H9 (cell line): ENCODE measurements around the gene JMJD8. TPM values are rescaled to one million over a fixed set of nuclear protein-coding genes. Genes with fewer than 3 reads are reported as not detected.

Source experiments
- DNase-seq: peaks from one replicate; pipeline ENCODE4 v3.0.0-alpha.2; 2017
- H2AFZ ChIP-seq: one replicate; pipeline ENCODE4 v1.6.1; 2013; ENCODE audit warnings: mild to moderate bottlenecking, low read length, control low read depth, moderate library complexity
- H2AK5ac ChIP-seq: 2 replicates; pipeline ENCODE4 v1.6.1; 2013; ENCODE audit warnings: low read length, control low read depth, mixed read lengths; ENCODE audit not compliant: insufficient read length
- H2BK120ac ChIP-seq: one replicate; pipeline ENCODE4 v1.6.1; 2013; ENCODE audit warnings: low read depth, mild to moderate bottlenecking, low read length, control low read depth, inconsistent platforms; ENCODE audit not compliant: poor library complexity, severe bottlenecking
- H2BK12ac ChIP-seq: 2 replicates; pipeline ENCODE4 v1.6.1; 2013; ENCODE audit warnings: low read length, control low read depth, mixed read lengths, low read depth; ENCODE audit not compliant: insufficient read length
- H2BK15ac ChIP-seq: 2 replicates; pipeline ENCODE4 v1.6.1; 2013; ENCODE audit warnings: low read depth, low read length, control low read depth
- H2BK20ac ChIP-seq: one replicate; pipeline ENCODE4 v1.6.1; 2013; ENCODE audit warnings: low read depth, mild to moderate bottlenecking, low read length, control low read depth, inconsistent platforms; ENCODE audit not compliant: poor library complexity, severe bottlenecking
- H2BK5ac ChIP-seq: 2 replicates; pipeline ENCODE4 v1.6.1; 2013; ENCODE audit warnings: low read length, control low read depth, mixed read lengths; ENCODE audit not compliant: insufficient read length
- H3K14ac ChIP-seq: 2 replicates; pipeline ENCODE4 v1.6.1; 2013; ENCODE audit warnings: low read length, control low read depth; ENCODE audit not compliant: insufficient read depth
- H3K18ac ChIP-seq: 2 replicates; pipeline ENCODE4 v1.6.1; 2013; ENCODE audit warnings: low read depth, mild to moderate bottlenecking, mixed read lengths, low read length, control low read depth; ENCODE audit not compliant: insufficient read length
- H3K23ac ChIP-seq: 2 replicates; pipeline ENCODE4 v1.6.1; 2013; ENCODE audit warnings: low read length, control low read depth, mixed read lengths, low read depth; ENCODE audit not compliant: insufficient read length
- H3K23me2 ChIP-seq: 2 replicates; pipeline ENCODE4 v1.6.1; 2013; ENCODE audit warnings: low read depth, mild to moderate bottlenecking, mixed read lengths, low read length, control low read depth; ENCODE audit not compliant: insufficient read length, poor library complexity, severe bottlenecking
- H3K27ac ChIP-seq: 2 replicates; pipeline ENCODE4 v1.5.1; 2013; ENCODE audit warnings: low read length, control low read depth, mixed read lengths, low read depth; ENCODE audit not compliant: insufficient read length
- H3K27me3 ChIP-seq: 2 replicates; pipeline ENCODE4 v1.6.1; 2013; ENCODE audit warnings: low read length, control low read depth, inconsistent platforms; ENCODE audit not compliant: insufficient read depth
- H3K4ac ChIP-seq: 2 replicates; pipeline ENCODE4 v1.6.1; 2013; ENCODE audit warnings: low read depth, mild to moderate bottlenecking, control low read depth, inconsistent platforms, low read length, moderate library complexity
- H3K4me1 ChIP-seq: 2 replicates; pipeline ENCODE4 v1.6.1; 2013; ENCODE audit warnings: low read length, control low read depth, inconsistent platforms; ENCODE audit not compliant: insufficient read depth
- H3K4me2 ChIP-seq: 2 replicates; pipeline ENCODE4 v1.6.1; 2013; ENCODE audit warnings: low read length, control low read depth, mixed read lengths; ENCODE audit not compliant: insufficient read length, insufficient read depth
- H3K56ac ChIP-seq: 2 replicates; pipeline ENCODE4 v1.6.1; 2013; ENCODE audit warnings: low read depth, mild to moderate bottlenecking, mixed read lengths, low read length, control low read depth; ENCODE audit not compliant: insufficient read length
- H3K79me1 ChIP-seq: 2 replicates; pipeline ENCODE4 v1.6.1; 2013; ENCODE audit warnings: low read depth, mild to moderate bottlenecking, moderate library complexity, low read length, control low read depth, inconsistent platforms; ENCODE audit not compliant: insufficient read depth, poor library complexity, severe bottlenecking
- H3K79me2 ChIP-seq: 2 replicates; pipeline ENCODE4 v1.6.1; 2013; ENCODE audit warnings: low read length, control low read depth, inconsistent platforms; ENCODE audit not compliant: insufficient read depth
- H3K9ac ChIP-seq: 2 replicates; pipeline ENCODE4 v1.6.1; 2013; ENCODE audit warnings: low read length, control low read depth, mixed read lengths; ENCODE audit not compliant: insufficient read length; ENCODE audit errors: extremely low read depth
- H3K9me3 ChIP-seq: one replicate; pipeline ENCODE4 v1.6.1; 2013; ENCODE audit warnings: low read depth, low read length, inconsistent platforms; ENCODE audit not compliant: control insufficient read depth
- H3T11ph ChIP-seq: one replicate; pipeline ENCODE4 v1.6.1; 2013; ENCODE audit warnings: mild to moderate bottlenecking, low read length, control low read depth, inconsistent platforms
- H4K20me1 ChIP-seq: one replicate; pipeline ENCODE4 v1.6.1; 2013; ENCODE audit not compliant: control insufficient read depth, insufficient read length, insufficient read depth
- H4K5ac ChIP-seq: 2 replicates; pipeline ENCODE4 v1.6.1; 2013; ENCODE audit warnings: low read depth, mild to moderate bottlenecking, mixed read lengths, low read length, control low read depth; ENCODE audit not compliant: insufficient read length
- H4K8ac ChIP-seq: replicated peaks from 2 replicates; pipeline ENCODE4 v1.6.1; 2013; ENCODE audit warnings: low read length, control low read depth, mixed read lengths, low read depth; ENCODE audit not compliant: insufficient read length
- H4K91ac ChIP-seq: 2 replicates; pipeline ENCODE4 v1.6.1; 2013; ENCODE audit warnings: low read depth, mild to moderate bottlenecking, moderate library complexity, mixed read lengths, low read length, control low read depth; ENCODE audit not compliant: insufficient read length
- H3K27ac Mint-ChIP-seq, 3 experiments: 2 replicates in 2 of 3; 3 replicates in 1 of 3; pipeline ENCODE4 v1.8.0; 2020 to 2021; ENCODE audit warnings: mixed read lengths in 3 of 3, mild to moderate bottlenecking in 1 of 3, moderate library complexity in 1 of 3
- H3K27me3 Mint-ChIP-seq: 2 replicates; pipeline ENCODE4 v1.8.0; 2021; ENCODE audit warnings: low read depth, mild to moderate bottlenecking, moderate library complexity, mixed read lengths
- H3K36me3 Mint-ChIP-seq, 3 experiments: 2 replicates in 2 of 3; 3 replicates in 1 of 3; pipeline ENCODE4 v1.8.0; 2020 to 2021; ENCODE audit warnings: low read depth in 3 of 3, mixed read lengths in 3 of 3; ENCODE audit not compliant: insufficient read depth in 1 of 3
- H3K4me1 Mint-ChIP-seq, 2 experiments: 2 replicates each; pipeline ENCODE4 v1.8.0; 2020; ENCODE audit warnings: mixed read lengths in 2 of 2
- H3K4me3 Mint-ChIP-seq, 2 experiments: 2 replicates in 1 of 2; 3 replicates in 1 of 2; pipeline ENCODE4 v1.8.0; 2020 to 2021; ENCODE audit warnings: mild to moderate bottlenecking in 2 of 2, mixed read lengths in 2 of 2, moderate library complexity in 1 of 2
- H3K9me3 Mint-ChIP-seq, 2 experiments: 2 replicates in 1 of 2; 3 replicates in 1 of 2; pipeline ENCODE4 v1.8.0; 2020; ENCODE audit warnings: mild to moderate bottlenecking in 2 of 2, mixed read lengths in 2 of 2, moderate library complexity in 1 of 2
- WGBS: extraction: QIAGEN DNeasy Blood & Tissue Kit; methylation state at CpG from one replicate; pipeline ENCODE4 v1.1.7; 2013; ENCODE audit warnings: missing lambda C conversion rate, low lambda C conversion rate, mixed read lengths; ENCODE audit not compliant: insufficient read length; ENCODE audit errors: extremely low coverage; 5-methylcytosine and 5-hydroxymethylcytosine counted together
- total RNA-seq: library from RNA; stranded (reverse); gene quantifications from 2 replicates; pipeline ENCODE4 v1.2.1, GENCODE V29; 2021
- TF ChIP-seq, protein P1 (sequence below): fragments of 200-600 bp; sonication (generic); conservative IDR thresholded peaks from 3 replicates; pipeline ENCODE4 v1.8.0; 2021; ENCODE audit warnings: antibody characterized with exemption, mild to moderate bottlenecking

Gene JMJD8
- total RNA-seq, 1 experiment from 2014 or later: 52.7 TPM

- Histone ChIP-seq H2BK12ac (no peak overlapping the region), H2AK5ac (no peak overlapping the region), H3K18ac (peak overlapping the region; percentile 50), H4K91ac (no peak overlapping the region), H3K23ac (no peak overlapping the region), H3K23me2 (no peaks in the 10 kb centered on the region), H3K4ac (no peak overlapping the region), H3T11ph (no peak overlapping the region), H4K8ac (no peak overlapping the region), H2BK15ac (no peak overlapping the region; the same call in 1 of the 2 replicates), H2AFZ (no peak overlapping the region), H3K79me1 (no peaks in the 10 kb centered on the region), H4K20me1 (no peaks in the 10 kb centered on the region), H3K4me2 (no peak overlapping the region), H2BK120ac (no peak overlapping the region), H3K9ac (no peak overlapping the region), H3K4me1 (no peaks in the 10 kb centered on the region; the same call in 1 of the 2 replicates), H3K56ac (no peak overlapping the region), H2BK20ac (no peak overlapping the region), H2BK5ac (no peak overlapping the region), H4K5ac (no peak overlapping the region), H3K79me2 (no peaks in the 10 kb centered on the region), H3K27me3 (no peaks in the 10 kb centered on the region), H3K27ac (no peak overlapping the region), H3K9me3 (no peaks in the 10 kb centered on the region), H3K14ac (no peak overlapping the region)
- Mint-ChIP-seq H3K9me3 (no peaks in the 10 kb centered on the region), H3K27me3 (no peaks in the 10 kb centered on the region), H3K27ac (no peak overlapping the region), H3K4me3 (peak overlapping the region in 1 of 2 experiments; percentile 62; a peak in 1 of 5 replicates), H3K4me1 (peaks cover 0 to 5% of the 10 kb centered on the region in 2 experiments; a peak in 2 of 4 replicates), H3K36me3 (peaks cover 2 to 13% (median 8%) of the 10 kb centered on the region in 3 experiments; a peak in 5 of 7 replicates)
- TF ChIP-seq, protein P1, sequence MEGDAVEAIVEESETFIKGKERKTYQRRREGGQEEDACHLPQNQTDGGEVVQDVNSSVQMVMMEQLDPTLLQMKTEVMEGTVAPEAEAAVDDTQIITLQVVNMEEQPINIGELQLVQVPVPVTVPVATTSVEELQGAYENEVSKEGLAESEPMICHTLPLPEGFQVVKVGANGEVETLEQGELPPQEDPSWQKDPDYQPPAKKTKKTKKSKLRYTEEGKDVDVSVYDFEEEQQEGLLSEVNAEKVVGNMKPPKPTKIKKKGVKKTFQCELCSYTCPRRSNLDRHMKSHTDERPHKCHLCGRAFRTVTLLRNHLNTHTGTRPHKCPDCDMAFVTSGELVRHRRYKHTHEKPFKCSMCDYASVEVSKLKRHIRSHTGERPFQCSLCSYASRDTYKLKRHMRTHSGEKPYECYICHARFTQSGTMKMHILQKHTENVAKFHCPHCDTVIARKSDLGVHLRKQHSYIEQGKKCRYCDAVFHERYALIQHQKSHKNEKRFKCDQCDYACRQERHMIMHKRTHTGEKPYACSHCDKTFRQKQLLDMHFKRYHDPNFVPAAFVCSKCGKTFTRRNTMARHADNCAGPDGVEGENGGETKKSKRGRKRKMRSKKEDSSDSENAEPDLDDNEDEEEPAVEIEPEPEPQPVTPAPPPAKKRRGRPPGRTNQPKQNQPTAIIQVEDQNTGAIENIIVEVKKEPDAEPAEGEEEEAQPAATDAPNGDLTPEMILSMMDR: peak; percentile 72
- WGBS: no CpG with 5 or more reads among the region's 43 CpGs
- peak; percentile 95 for DNase-seq
These were observed 23.5 kb downstream of the JMJD8 start for GRCh38 chr16:660459-661183.
